D341Med (cell line): ENCODE measurements around the gene GATAD2A.
A peak's percentile ranks its signal among the peaks of the same experiment; 100 is the strongest.

Source experiments
- DNase-seq: peaks from one replicate; pipeline ENCODE4 v3.0.0; 2012; ENCODE audit warnings: low spot score

GATAD2A gene

GRCh38 chr19:19422156-19422555 lies 16.7 kb downstream of the GATAD2A start:
- DNase-seq = no peak

- DNase-seq = no peak
Measured at GRCh38 chr19:19423322-19423721, 17.8 kb downstream of the GATAD2A start.

GRCh38 chr19:19425170-19425875 lies 19.8 kb downstream of the GATAD2A start:
- DNase-seq = peak; percentile 83

- DNase-seq = no peak
Measured at GRCh38 chr19:19426216-19426615, 20.7 kb downstream of the GATAD2A start.

- DNase-seq = no peak
Measured at GRCh38 chr19:19426799-19427198, 21.3 kb downstream of the GATAD2A start.

GRCh38 chr19:19427302-19427701 lies 21.8 kb downstream of the GATAD2A start:
- DNase-seq = no peak

GRCh38 chr19:19427944-19428343 lies 22.5 kb downstream of the GATAD2A start:
- DNase-seq = no peak

- DNase-seq = no peak
Measured at GRCh38 chr19:19428746-19429145, 23.3 kb downstream of the GATAD2A start.

- DNase-seq = no peak
Measured at GRCh38 chr19:19429361-19429760, 23.9 kb downstream of the GATAD2A start.

- no peak for DNase-seq
Measured at GRCh38 chr19:19432732-19433131, 27.3 kb downstream of the GATAD2A start.

GRCh38 chr19:19433666-19434213 lies 28.3 kb downstream of the GATAD2A start:
- no peak for DNase-seq

GRCh38 chr19:19434483-19435045 lies 29.1 kb downstream of the GATAD2A start:
- no peak for DNase-seq

- DNase-seq = no peak
Measured at GRCh38 chr19:19436137-19436691, 30.7 kb downstream of the GATAD2A start.

- DNase-seq = no peak
Measured at GRCh38 chr19:19438366-19439175, 33.1 kb downstream of the GATAD2A start.

- no peak for DNase-seq
Measured at GRCh38 chr19:19439176-19439482, 33.7 kb downstream of the GATAD2A start.

- no peak for DNase-seq
Measured at GRCh38 chr19:19443283-19443682, 37.8 kb downstream of the GATAD2A start.

GRCh38 chr19:19443902-19444680 lies 38.6 kb downstream of the GATAD2A start:
- DNase-seq = no peak

- no peak for DNase-seq
Measured at GRCh38 chr19:19444681-19445155, 39.2 kb downstream of the GATAD2A start.

- no peak for DNase-seq
Measured at GRCh38 chr19:19445288-19445687, 39.8 kb downstream of the GATAD2A start.

- no peak for DNase-seq
Measured at GRCh38 chr19:19445911-19446361, 40.5 kb downstream of the GATAD2A start.

- DNase-seq = no peak
Measured at GRCh38 chr19:19446655-19447437, 41.4 kb downstream of the GATAD2A start.
